LNCaP clone FGC (cell line): ENCODE data around the gene CD151.

Experiments
- DNase-seq: peaks from one replicate; pipeline ENCODE4 v3.0.0-alpha.2; 2011; ENCODE audit warnings: low read depth
- H3K4me3 ChIP-seq: 2 replicates; pipeline ENCODE4 v1.5.1; 2011; ENCODE audit warnings: mild to moderate bottlenecking, low read depth, low read length, control low read depth
- CTCF ChIP-seq: IDR thresholded peaks from 2 replicates; pipeline ENCODE4 v1.5.1; 2012; ENCODE audit warnings: mild to moderate bottlenecking; ENCODE audit not compliant: control insufficient read depth, insufficient read depth; ENCODE audit errors: extremely low read depth

Gene CD151

GRCh38 chr11:850775-851763, 18.3 kb downstream of the CD151 start:
- TF ChIP-seq CTCF: no peak
- H3K4me3 ChIP-seq: peak overlapping the region; percentile 55; the same call in 1 of the 2 replicates
- DNase-seq: no peak

DNA sequence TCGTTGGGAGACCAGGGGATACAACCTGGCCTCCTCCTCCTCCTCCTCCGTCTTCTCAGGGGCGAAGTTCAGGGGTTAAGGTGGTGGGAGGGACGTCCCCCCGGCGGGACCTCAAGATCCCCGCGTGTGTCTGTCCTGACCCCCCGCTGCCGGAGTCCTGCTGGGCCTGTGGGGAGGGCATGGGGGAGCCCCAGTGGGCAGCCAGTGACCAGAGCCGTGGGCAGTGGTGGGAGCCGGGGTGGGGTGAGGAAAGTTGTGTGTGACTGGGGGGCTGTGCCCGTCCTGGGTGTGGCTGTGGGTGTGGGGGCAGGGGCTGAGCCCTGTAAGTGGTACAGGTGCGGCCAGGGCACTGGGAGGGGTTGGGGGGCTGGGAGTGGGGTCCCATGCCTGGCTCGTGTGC, 20.0 kb downstream of the CD151 start:
- TF ChIP-seq CTCF: no peak
- DNase-seq: no peak
- H3K4me3 ChIP-seq: no peak overlapping the region

DNA sequence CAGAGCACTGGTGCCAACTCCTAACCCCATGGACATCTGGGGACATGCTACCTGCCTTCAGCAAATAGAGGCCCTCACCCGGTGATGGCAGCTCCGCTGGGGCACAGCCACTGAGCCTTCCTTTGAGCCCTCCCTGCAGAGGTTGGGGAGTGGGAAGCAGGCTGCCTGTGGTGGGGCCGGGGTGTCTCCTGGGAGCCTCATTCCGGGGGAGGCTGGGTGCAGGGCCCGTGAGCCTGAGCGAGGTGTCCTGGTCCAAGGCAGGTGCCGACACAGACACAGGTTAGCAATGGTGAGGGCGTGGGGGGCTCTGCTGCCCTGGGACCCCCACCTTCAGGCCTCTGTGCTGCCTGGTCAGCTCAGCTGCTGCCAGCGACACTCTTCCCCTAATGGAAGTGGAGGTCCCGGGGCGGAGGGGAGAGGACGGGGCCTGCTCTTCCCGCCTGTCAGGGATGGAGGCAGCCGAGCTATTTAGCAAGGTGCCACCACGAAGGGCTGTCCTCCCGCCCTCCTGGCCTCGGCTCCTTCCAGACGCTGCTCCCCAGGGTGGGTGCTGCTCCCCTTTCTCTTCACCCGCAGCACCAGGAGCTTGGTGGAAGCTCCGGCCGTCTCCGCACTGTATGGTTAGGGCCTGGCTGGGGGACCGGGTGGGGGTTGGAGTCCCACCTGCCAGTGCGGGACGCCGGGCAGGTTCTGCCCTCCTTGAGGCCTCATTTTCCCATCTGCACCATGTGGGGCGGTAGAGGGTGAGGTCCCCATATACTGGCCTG, 21.1 kb downstream of the CD151 start:
- DNase-seq: no peak
- H3K4me3 ChIP-seq: no peak overlapping the region
- TF ChIP-seq CTCF: no peak

- no peak for DNase-seq
- TF ChIP-seq CTCF: no peak
- H3K4me3 ChIP-seq: no peak overlapping the region
Observed at GRCh38 chr11:854601-855329, 22.0 kb downstream of the CD151 start.

GRCh38 chr11:855330-855674, 22.6 kb downstream of the CD151 start:
- TF ChIP-seq CTCF: no peak
- no peak for DNase-seq
- no peak overlapping the region for H3K4me3 ChIP-seq

- H3K4me3 ChIP-seq: no peak overlapping the region
- DNase-seq: no peak
- no peak for TF ChIP-seq CTCF
Observed at GRCh38 chr11:855796-856195, 23.0 kb downstream of the CD151 start.
